Testis (tissue), 3 donors: ENCODE data around the gene GRM5. TPM values are rescaled to one million over a fixed set of nuclear protein-coding genes. Genes with fewer than 3 reads are reported as not detected.

Source experiments
- DNase-seq: peaks from one replicate; pipeline ENCODE4 v3.0.0-alpha.2; 2019
- H3K27ac ChIP-seq, 2 donors: fragments of 200-600 bp; sonication (generic); one replicate each; pipeline ENCODE4 v1.5.1; 2019
- H3K27me3 ChIP-seq: fragments of 200-600 bp; sonication (generic); one replicate; pipeline ENCODE4 v1.5.1; 2019
- H3K36me3 ChIP-seq: fragments of 200-600 bp; sonication (generic); one replicate; pipeline ENCODE4 v1.5.1; 2017; ENCODE audit warnings: low read depth; ENCODE audit errors: missing control alignments
- H3K4me1 ChIP-seq: fragments of 200-600 bp; sonication (generic); one replicate; pipeline ENCODE4 v1.5.1; 2019
- H3K4me3 ChIP-seq, 2 donors: fragments of 200-600 bp; sonication (generic); one replicate each; pipeline ENCODE4 v1.5.1; 2017 to 2019
- H3K9me3 ChIP-seq: fragments of 200-600 bp; sonication (generic); one replicate; pipeline ENCODE4 v1.5.1; 2017
- POLR2A ChIP-seq: fragments of 450-650 bp; IDR thresholded peaks from one replicate; pipeline ENCODE4 v1.6.1; 2017; ENCODE audit warnings: antibody characterized with exemption, mild to moderate bottlenecking, moderate library complexity
- WGBS, 2 donors: methylation state at CpG; one replicate each; pipeline ENCODE4 v1.1.5; 2018; 5-methylcytosine and 5-hydroxymethylcytosine counted together
- intact Hi-C: fragments of 100-400 bp; cut with DNase I; formaldehyde crosslinking; loops from one replicate; pipeline ENCODE4 v1.15.1; 2023; ENCODE audit warnings: low total_unique reads
- polyA plus RNA-seq: library from polyadenylated mRNA; stranded (reverse); fragments of 350-450 nt; fragmentation: Illumina TruSeq; extraction: RNeasy Lipid Tissue Mini Kit (QIAGEN cat#74804); gene quantifications from one replicate; pipeline ENCODE4 v1.2.3, GENCODE V29; 2014; ENCODE audit warnings: low read depth, low replicate concordance; ENCODE audit not compliant: insufficient read depth
- total RNA-seq, 2 donors: library from RNA; depleted of rRNA; stranded (reverse); fragments of >200 nt; gene quantifications; one replicate each; pipeline ENCODE4 v1.2.3, GENCODE V29; 2016
- TF ChIP-seq, protein P1 (sequence below), 3 experiments: fragments of 450-650 bp in 2 of 3; fragments of 200-600 bp in 1 of 3; sonication (generic) in 1 of 3; IDR thresholded peaks; one replicate each; pipeline ENCODE4 v1.5.1; 2016 to 2019; ENCODE audit warnings: antibody characterized with exemption in 3 of 3, mild to moderate bottlenecking in 2 of 3, moderate library complexity in 1 of 3

Gene GRM5
- total and polyA plus RNA-seq, 3 donors from 2014 or later: 2.3 to 4.9 (median 2.8) TPM

DNA sequence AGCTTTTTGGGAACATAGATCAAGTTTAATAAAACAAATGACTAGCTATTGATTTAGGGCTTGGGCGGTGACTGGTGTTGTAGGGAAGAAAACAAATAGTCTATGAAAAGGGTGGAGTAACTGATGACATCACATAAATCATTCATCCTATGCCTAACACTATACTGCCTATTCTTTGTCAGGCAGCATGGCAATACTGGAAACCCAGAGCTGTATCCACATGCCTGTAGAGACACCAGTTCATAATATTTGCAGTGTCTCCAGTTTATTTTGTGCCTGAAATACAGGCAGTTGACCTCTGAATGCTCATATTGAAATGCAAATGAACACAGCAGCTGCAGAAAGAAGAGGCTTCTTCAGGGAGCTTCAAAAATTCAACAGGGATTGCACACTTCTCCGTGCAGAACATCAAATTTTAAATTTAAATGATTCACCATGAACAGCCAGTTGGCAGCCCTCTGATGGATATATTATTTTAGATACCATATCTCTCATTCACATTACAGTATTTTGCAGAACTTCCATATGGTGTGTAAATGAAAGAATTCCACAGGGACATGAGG is 445.1 kb downstream of the GRM5 start:
- no peak overlapping the region for H3K27ac ChIP-seq
- intact Hi-C loops: no loop called here
- TF ChIP-seq POLR2A: no peak
- TF ChIP-seq, protein P1, sequence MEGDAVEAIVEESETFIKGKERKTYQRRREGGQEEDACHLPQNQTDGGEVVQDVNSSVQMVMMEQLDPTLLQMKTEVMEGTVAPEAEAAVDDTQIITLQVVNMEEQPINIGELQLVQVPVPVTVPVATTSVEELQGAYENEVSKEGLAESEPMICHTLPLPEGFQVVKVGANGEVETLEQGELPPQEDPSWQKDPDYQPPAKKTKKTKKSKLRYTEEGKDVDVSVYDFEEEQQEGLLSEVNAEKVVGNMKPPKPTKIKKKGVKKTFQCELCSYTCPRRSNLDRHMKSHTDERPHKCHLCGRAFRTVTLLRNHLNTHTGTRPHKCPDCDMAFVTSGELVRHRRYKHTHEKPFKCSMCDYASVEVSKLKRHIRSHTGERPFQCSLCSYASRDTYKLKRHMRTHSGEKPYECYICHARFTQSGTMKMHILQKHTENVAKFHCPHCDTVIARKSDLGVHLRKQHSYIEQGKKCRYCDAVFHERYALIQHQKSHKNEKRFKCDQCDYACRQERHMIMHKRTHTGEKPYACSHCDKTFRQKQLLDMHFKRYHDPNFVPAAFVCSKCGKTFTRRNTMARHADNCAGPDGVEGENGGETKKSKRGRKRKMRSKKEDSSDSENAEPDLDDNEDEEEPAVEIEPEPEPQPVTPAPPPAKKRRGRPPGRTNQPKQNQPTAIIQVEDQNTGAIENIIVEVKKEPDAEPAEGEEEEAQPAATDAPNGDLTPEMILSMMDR (IDR thresholded peaks at IDR 0.05): no peak
- H3K9me3 ChIP-seq: no peaks in the 10 kb centered on the region
- DNase-seq: no peak
- H3K4me3 ChIP-seq: no peak overlapping the region
- 35 to 58% methylated on average over 2 of the region's 2 CpGs for WGBS, 2 donors
- H3K36me3 ChIP-seq: no peaks in the 10 kb centered on the region
- no peaks in the 10 kb centered on the region for H3K27me3 ChIP-seq
- no peaks in the 10 kb centered on the region for H3K4me1 ChIP-seq

- intact Hi-C loops: no loop called here
- Histone ChIP-seq H3K27me3 (no peaks in the 10 kb centered on the region), H3K27ac (no peak overlapping the region), H3K9me3 (no peaks in the 10 kb centered on the region), H3K36me3 (no peaks in the 10 kb centered on the region), H3K4me3 (no peak overlapping the region), H3K4me1 (no peaks in the 10 kb centered on the region)
- no peak for DNase-seq
- TF ChIP-seq POLR2A: no peak
- TF ChIP-seq, protein P1 (IDR thresholded peaks at IDR 0.05): no peak
Observed at GRCh38 chr11:88619656-88620385, 446.0 kb downstream of the GRM5 start.

DNA sequence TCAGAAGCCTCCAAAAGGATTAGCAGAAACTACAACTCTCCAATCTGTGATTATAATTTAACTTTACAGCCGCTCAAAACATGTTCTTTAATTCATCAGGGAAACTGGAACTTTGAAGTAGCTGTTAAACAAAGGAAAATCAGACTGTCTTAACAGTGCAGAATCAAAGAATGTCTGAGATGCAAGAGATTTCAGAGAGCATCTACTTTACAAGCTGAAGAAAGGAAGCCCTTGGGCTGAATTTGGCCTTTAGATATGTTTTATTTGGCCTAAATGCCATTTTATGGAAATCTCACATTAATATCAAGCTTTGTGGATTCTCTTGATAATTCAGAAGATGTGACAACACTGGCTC is 446.7 kb downstream of the GRM5 start:
- intact Hi-C loops: no loop called here

DNA sequence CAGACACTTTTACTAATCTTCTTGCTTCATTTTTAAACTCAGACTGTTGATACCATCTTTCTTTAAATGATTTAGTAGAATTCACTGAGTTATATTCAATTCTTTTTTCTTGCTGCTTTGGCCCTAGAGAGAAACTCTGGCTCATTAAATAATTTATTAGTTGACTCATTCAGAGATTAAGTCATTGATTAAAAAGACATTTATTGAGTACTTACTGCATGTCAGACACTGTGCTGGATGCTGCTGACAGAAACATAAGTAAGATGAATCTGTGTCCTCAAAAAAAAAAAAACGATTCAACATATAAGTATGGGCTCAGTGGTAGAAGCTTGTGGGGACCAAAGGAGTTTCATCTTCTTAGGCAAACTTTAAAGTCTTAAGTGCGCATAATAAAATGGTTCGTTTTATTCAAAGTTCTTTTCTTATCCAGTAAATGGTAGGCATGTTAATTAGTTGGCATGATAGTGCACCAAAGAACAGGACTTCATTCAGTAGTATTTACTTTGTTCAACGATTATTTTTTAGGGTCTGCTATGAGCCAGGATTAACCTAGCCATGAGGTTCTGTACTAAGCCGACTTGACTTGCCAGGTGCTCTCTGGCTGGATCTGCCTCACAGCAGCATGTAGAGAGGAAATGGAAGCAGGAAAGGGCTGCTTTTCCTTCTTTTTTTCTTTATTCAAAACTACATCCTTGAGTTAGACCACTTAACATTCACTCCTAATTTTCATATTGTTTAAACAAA is 447.3 kb downstream of the GRM5 start:
- intact Hi-C loops: no loop called here
- WGBS, 2 donors: 56 to 59% methylated on average over 5 of the region's 5 CpGs
- H3K9me3 ChIP-seq: no peaks in the 10 kb centered on the region

More for the DNA sequence above, 446.7 kb downstream of the GRM5 start:
- Histone ChIP-seq H3K27ac (no peak overlapping the region), H3K9me3 (no peaks in the 10 kb centered on the region), H3K4me1 (no peaks in the 10 kb centered on the region), H3K36me3 (no peaks in the 10 kb centered on the region), H3K4me3 (no peak overlapping the region), H3K27me3 (no peaks in the 10 kb centered on the region)
- DNase-seq: no peak
- TF ChIP-seq, protein P1 (IDR thresholded peaks at IDR 0.05): no peak
- no peak for TF ChIP-seq POLR2A
- WGBS, 2 donors: 82 to 94% methylated on average over 1 of the region's 1 CpG

More for the DNA sequence above, 447.3 kb downstream of the GRM5 start:
- TF ChIP-seq, protein P1 (IDR thresholded peaks at IDR 0.05): no peak
- TF ChIP-seq POLR2A: no peak
- Histone ChIP-seq H3K4me1 (no peaks in the 10 kb centered on the region), H3K27ac (no peak overlapping the region), H3K36me3 (no peaks in the 10 kb centered on the region), H3K27me3 (no peaks in the 10 kb centered on the region), H3K4me3 (no peak overlapping the region)
- DNase-seq: no peak
